ENCODE measurements around the gene ADGRL1.

Gene ADGRL1

DNA sequence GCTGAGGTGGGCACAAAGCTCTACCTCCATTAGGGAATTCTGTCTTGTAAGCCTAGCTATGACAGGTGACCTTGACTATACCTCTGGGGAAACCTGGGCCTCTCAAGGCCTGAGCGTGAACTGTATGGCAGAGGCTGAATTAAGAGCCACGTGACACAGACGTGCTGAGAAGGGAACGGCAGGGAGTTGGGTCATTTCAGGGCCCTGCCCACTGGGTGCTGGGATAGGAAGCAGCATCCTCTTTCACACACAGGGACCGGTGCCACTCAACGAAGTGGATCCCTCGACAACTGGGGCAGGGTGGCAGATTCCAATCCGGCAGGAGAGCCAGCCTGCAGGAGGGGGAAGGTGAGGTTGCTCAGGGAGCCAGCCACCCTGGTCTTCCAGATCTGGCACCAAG is 78.8 kb downstream of the ADGRL1 start:
- no peak for DNase-seq (ENCODE audit: low read depth)
- no peak for TF ChIP-seq CTCF (IDR thresholded peaks at IDR 0.05; ENCODE audit: low read depth, low read length, missing control alignments)
- H3K4me3 ChIP-seq (ENCODE audit: low read depth, low read length) = no peak overlapping the region
- in situ Hi-C loops (cut with HindIII; ENCODE audit: low sequenced_read_pairs) = no loop called here

- in situ Hi-C loops (cut with HindIII; ENCODE audit: low sequenced_read_pairs) = no loop called here
- DNase-seq (ENCODE audit: low read depth) = no peak
- no peak for TF ChIP-seq CTCF (IDR thresholded peaks at IDR 0.05; ENCODE audit: low read depth, low read length, missing control alignments)
- H3K4me3 ChIP-seq (ENCODE audit: low read depth, low read length) = no peak overlapping the region
Observed at GRCh38 chr19:14122924-14123323, 83.0 kb downstream of the ADGRL1 start.

DNA sequence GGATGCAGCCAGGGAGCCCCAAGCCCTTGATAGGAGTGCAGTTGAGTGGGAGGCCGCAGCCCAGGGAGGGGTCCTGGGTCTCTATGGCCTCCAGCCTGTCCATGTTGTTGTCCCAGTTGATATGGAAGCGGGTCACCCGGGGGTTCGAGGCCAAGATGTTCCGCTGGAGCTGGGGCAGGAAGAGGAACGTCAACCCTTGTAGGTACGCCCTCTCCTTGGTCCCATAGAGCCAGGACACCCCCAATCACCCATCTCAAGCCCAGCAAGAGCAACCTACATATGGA is 85.5 kb downstream of the ADGRL1 start:
- no peak for TF ChIP-seq CTCF (IDR thresholded peaks at IDR 0.05; ENCODE audit: low read depth, low read length, missing control alignments)
- no peak for DNase-seq (ENCODE audit: low read depth)
- H3K4me3 ChIP-seq (ENCODE audit: low read depth, low read length) = no peak overlapping the region
- in situ Hi-C loops (cut with HindIII; ENCODE audit: low sequenced_read_pairs) = no loop called here

DNA sequence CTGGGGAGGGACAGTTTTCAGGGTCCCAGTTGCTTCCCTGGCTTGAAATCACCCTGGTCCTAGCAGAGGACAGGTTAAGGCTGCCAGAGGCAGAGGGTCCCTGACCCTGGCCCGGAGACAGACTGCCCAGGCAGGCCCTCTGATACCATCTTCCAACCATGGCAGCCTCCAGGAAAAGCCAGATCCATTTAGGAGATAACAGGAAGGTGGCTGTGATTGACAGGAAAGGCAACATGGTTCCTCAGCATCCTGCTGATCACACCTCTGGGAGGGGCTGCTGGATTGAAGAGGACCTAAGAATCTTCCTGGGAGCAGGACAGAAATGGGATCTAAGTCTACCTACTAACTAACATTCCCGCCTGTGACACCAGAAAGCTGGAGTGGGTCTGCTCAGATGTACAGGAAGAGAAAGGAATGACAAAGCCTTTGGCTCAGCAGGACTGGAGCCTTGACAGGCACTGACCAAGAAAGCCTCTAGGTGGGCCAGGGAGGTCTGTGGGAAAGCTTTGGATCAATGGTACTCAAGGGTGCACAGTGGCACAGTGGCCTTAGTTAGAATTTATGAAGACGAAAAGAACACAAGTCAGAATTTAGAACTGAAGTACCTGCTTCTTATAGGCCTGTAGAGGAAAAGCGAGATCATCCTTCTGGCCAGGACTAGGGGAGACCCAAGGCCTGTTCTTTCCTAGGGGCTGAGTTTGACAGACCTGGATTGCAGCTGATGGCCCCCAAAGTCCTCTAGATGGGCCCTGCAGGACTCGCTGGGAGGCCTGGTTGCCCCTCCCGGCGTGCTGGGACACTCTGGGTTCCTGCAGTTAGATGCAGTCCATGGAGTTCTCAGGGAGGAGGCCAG is 86.1 kb downstream of the ADGRL1 start:
- H3K4me3 ChIP-seq (ENCODE audit: low read depth, low read length) = no peak overlapping the region
- no peak for DNase-seq (ENCODE audit: low read depth)
- in situ Hi-C loops (cut with HindIII; ENCODE audit: low sequenced_read_pairs) = no loop called here
- no peak for TF ChIP-seq CTCF (IDR thresholded peaks at IDR 0.05; ENCODE audit: low read depth, low read length, missing control alignments)

- in situ Hi-C loops (cut with HindIII; ENCODE audit: low sequenced_read_pairs) = no loop called here
- H3K4me3 ChIP-seq (ENCODE audit: low read depth, low read length) = peak overlapping the region; percentile 44
- no peak for TF ChIP-seq CTCF (IDR thresholded peaks at IDR 0.05; ENCODE audit: low read depth, low read length, missing control alignments)
Observed at GRCh38 chr19:14119146-14119545, 86.8 kb downstream of the ADGRL1 start.

GRCh38 chr19:14118165-14119051 is 87.6 kb downstream of the ADGRL1 start:
- TF ChIP-seq CTCF (IDR thresholded peaks at IDR 0.05; ENCODE audit: low read depth, low read length, missing control alignments) = no peak
- H3K4me3 ChIP-seq (ENCODE audit: low read depth, low read length) = peak overlapping the region; percentile 44
- in situ Hi-C loops (cut with HindIII; ENCODE audit: low sequenced_read_pairs) = no loop called here
- DNase-seq (ENCODE audit: low read depth) = no peak

More at GRCh38 chr19:14119146-14119545, 86.8 kb downstream of the ADGRL1 start:
- DNase-seq (ENCODE audit: low read depth) = no peak
